GM10266 (cell line): ENCODE results near the gene DLGAP1.

Experiments
- DNase-seq: peaks from one replicate; pipeline ENCODE4 v3.0.0; 2012; ENCODE audit errors: extremely low spot score
- CTCF ChIP-seq: IDR thresholded peaks from 2 replicates; pipeline ENCODE4 v1.5.1; 2012; ENCODE audit warnings: mild to moderate bottlenecking, low read depth; ENCODE audit not compliant: control insufficient read depth, insufficient read depth; ENCODE audit errors: missing control alignments

Gene DLGAP1

GRCh38 chr18:3458952-3459853 lies 995.9 kb downstream of the DLGAP1 start:
- no peak for TF ChIP-seq CTCF
- no peak for DNase-seq

GRCh38 chr18:3458378-3458777 lies 996.7 kb downstream of the DLGAP1 start:
- no peak for TF ChIP-seq CTCF
- no peak for DNase-seq

GRCh38 chr18:3457261-3457724 lies 997.8 kb downstream of the DLGAP1 start:
- no peak for DNase-seq
- no peak for TF ChIP-seq CTCF

GRCh38 chr18:3456686-3457069 lies 998.4 kb downstream of the DLGAP1 start:
- no peak for DNase-seq
- no peak for TF ChIP-seq CTCF

- TF ChIP-seq CTCF = no peak
Observed at GRCh38 chr18:3455907-3456685, 999.0 kb downstream of the DLGAP1 start.

GRCh38 chr18:3455090-3455635 lies 999.9 kb downstream of the DLGAP1 start:
- TF ChIP-seq CTCF = no peak
- DNase-seq = no peak

More at GRCh38 chr18:3455907-3456685, 999.0 kb downstream of the DLGAP1 start:
- DNase-seq = no peak
